Measurements from ENCODE around the gene TFR2. TPM values are rescaled to one million over a fixed set of nuclear protein-coding genes. Genes with fewer than 3 reads are reported as not detected.

Gene TFR2
- total and polyA plus RNA-seq, 9 of the 15 experiments (the other 6 are each of a cell fraction or from before 2014, with no cell fraction given): 3.8 to 123 (median 51.1) TPM

DNA sequence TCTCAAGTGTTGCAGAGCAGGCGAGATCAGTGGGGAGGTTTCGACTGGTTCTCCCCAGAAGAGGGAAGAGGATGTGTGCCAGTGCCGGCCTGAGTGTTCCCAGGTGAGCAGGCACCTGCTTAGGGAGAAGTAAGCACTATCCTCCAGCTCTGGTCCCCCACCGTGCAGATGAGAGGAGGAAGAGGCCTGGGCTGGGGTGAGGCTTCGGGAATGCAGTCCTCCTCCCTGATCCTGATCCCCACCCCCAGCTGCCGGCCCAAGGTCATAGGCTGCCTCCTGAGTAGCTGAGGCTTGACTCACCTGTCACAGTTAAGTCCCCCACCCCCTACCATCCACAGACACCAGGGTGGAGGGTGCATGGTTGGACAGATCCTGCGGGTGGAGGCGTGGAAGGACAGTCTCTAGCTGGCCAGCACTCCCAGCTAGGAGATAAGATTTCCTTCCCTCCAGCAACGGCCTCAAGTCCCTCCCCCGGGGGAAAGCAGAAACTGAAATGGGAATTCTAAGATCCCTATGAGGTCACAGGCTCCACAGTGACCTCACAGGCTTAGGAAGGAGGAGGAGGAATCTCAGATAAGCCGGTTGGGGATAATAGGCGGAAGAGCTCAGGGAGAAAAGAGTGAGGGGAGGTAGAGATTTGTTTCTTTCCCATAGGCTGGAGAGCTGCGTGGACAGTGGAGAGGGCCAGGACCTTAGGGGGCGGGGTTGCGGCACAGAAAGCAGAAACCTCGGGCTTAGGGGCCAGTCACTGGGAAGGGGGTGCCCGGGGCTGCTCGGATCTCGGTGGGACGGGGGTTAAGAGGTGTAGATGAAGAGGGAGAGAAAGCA, 56.5 kb downstream of the TFR2 start (continued):
- TF ChIP-seq, protein P1, sequence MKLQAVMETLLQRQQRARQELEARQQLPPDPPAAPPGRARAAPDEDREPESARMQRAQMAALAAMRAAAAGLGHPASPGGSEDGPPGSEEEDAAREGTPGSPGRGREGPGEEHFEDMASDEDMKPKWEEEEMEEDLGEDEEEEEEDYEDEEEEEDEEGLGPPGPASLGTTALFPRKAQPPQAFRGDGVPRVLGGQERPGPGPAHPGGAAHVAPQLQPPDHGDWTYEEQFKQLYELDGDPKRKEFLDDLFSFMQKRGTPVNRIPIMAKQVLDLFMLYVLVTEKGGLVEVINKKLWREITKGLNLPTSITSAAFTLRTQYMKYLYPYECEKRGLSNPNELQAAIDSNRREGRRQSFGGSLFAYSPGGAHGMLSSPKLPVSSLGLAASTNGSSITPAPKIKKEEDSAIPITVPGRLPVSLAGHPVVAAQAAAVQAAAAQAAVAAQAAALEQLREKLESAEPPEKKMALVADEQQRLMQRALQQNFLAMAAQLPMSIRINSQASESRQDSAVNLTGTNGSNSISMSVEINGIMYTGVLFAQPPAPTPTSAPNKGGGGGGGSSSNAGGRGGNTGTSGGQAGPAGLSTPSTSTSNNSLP (IDR thresholded peaks at IDR 0.05; ENCODE audit: borderline replicate concordance, low read depth, low read length): no peak
- TF ChIP-seq DMBX1 (CRISPR knock-in tag; IDR thresholded peaks at IDR 0.05; ENCODE audit: borderline replicate concordance) (no peak), U2AF2 (optimal IDR thresholded peaks at IDR 0.05; ENCODE audit: low read depth, low read length) (no peak), SRSF1 (IDR thresholded peaks at IDR 0.05; ENCODE audit: low read depth, low read length) (no peak), ZNF224 (CRISPR knock-in tag; IDR thresholded peaks at IDR 0.05) (0 out of 2 replicates have a peak, but pooled peaks have one; percentile 54), HDAC1 (IDR thresholded peaks at IDR 0.05) (peak in 1 of 2 experiments; percentile 70; a peak in 1 of 4 replicates), MEIS2 (IDR thresholded peaks at IDR 0.05; ENCODE audit: partially characterized antibody) (no peak)
- TF ChIP-seq, protein P2, sequence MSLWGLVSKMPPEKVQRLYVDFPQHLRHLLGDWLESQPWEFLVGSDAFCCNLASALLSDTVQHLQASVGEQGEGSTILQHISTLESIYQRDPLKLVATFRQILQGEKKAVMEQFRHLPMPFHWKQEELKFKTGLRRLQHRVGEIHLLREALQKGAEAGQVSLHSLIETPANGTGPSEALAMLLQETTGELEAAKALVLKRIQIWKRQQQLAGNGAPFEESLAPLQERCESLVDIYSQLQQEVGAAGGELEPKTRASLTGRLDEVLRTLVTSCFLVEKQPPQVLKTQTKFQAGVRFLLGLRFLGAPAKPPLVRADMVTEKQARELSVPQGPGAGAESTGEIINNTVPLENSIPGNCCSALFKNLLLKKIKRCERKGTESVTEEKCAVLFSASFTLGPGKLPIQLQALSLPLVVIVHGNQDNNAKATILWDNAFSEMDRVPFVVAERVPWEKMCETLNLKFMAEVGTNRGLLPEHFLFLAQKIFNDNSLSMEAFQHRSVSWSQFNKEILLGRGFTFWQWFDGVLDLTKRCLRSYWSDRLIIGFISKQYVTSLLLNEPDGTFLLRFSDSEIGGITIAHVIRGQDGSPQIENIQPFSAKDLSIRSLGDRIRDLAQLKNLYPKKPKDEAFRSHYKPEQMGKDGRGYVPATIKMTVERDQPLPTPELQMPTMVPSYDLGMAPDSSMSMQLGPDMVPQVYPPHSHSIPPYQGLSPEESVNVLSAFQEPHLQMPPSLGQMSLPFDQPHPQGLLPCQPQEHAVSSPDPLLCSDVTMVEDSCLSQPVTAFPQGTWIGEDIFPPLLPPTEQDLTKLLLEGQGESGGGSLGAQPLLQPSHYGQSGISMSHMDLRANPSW (CRISPR knock-in tag; IDR thresholded peaks at IDR 0.05): no peak
- TF ChIP-seq, protein P3, sequence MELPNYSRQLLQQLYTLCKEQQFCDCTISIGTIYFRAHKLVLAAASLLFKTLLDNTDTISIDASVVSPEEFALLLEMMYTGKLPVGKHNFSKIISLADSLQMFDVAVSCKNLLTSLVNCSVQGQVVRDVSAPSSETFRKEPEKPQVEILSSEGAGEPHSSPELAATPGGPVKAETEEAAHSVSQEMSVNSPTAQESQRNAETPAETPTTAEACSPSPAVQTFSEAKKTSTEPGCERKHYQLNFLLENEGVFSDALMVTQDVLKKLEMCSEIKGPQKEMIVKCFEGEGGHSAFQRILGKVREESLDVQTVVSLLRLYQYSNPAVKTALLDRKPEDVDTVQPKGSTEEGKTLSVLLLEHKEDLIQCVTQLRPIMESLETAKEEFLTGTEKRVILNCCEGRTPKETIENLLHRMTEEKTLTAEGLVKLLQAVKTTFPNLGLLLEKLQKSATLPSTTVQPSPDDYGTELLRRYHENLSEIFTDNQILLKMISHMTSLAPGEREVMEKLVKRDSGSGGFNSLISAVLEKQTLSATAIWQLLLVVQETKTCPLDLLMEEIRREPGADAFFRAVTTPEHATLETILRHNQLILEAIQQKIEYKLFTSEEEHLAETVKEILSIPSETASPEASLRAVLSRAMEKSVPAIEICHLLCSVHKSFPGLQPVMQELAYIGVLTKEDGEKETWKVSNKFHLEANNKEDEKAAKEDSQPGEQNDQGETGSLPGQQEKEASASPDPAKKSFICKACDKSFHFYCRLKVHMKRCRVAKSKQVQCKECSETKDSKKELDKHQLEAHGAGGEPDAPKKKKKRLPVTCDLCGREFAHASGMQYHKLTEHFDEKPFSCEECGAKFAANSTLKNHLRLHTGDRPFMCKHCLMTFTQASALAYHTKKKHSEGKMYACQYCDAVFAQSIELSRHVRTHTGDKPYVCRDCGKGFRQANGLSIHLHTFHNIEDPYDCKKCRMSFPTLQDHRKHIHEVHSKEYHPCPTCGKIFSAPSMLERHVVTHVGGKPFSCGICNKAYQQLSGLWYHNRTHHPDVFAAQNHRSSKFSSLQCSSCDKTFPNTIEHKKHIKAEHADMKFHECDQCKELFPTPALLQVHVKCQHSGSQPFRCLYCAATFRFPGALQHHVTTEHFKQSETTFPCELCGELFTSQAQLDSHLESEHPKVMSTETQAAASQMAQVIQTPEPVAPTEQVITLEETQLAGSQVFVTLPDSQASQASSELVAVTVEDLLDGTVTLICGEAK (IDR thresholded peaks at IDR 0.05): no peak; the same call in 1 of the 2 replicates
- TF ChIP-seq, protein P3 (CRISPR knock-in tag; IDR thresholded peaks at IDR 0.05): no peak
- TF ChIP-seq, protein P4, sequence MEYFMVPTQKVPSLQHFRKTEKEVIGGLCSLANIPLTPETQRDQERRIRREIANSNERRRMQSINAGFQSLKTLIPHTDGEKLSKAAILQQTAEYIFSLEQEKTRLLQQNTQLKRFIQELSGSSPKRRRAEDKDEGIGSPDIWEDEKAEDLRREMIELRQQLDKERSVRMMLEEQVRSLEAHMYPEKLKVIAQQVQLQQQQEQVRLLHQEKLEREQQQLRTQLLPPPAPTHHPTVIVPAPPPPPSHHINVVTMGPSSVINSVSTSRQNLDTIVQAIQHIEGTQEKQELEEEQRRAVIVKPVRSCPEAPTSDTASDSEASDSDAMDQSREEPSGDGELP (CRISPR knock-in tag; IDR thresholded peaks at IDR 0.05; ENCODE audit: borderline replicate concordance): peak; percentile 37; the same call in 1 of the 2 replicates

Data from K562 (cell line).